Hepatocyte (in vitro differentiated cells): Measurements from ENCODE around the gene NBEAL1. TPM values are rescaled to one million over a fixed set of nuclear protein-coding genes. Genes with fewer than 3 reads are reported as not detected.
"Not testable (repeated sequence)": the region's sequence is repeated elsewhere in the genome, so short reads cannot be mapped to it uniquely, and the experiment has no call there.

Experiments used
- DNase-seq: peaks from one replicate; pipeline ENCODE4 v3.0.0-alpha.2; 2016; ENCODE audit warnings: low spot score
- H2AFZ ChIP-seq: fragments of 200-600 bp; sonication (generic); 2 replicates; pipeline ENCODE4 v1.6.0; 2016; ENCODE audit warnings: antibody characterized with exemption, mild to moderate bottlenecking
- H3K27ac ChIP-seq: fragments of 200-600 bp; sonication (generic); 2 replicates; pipeline ENCODE4 v1.5.1; 2016; ENCODE audit warnings: mild to moderate bottlenecking
- H3K27me3 ChIP-seq: fragments of 200-600 bp; sonication (generic); 2 replicates; pipeline ENCODE4 v1.6.1; 2016
- H3K36me3 ChIP-seq: fragments of 200-600 bp; sonication (generic); replicated peaks from 2 replicates; pipeline ENCODE4 v1.5.1; 2016; ENCODE audit warnings: low read depth; ENCODE audit not compliant: insufficient read depth
- H3K4me1 ChIP-seq: fragments of 200-600 bp; sonication (generic); 2 replicates; pipeline ENCODE4 v1.5.1; 2016; ENCODE audit warnings: mild to moderate bottlenecking, moderate library complexity; ENCODE audit not compliant: insufficient read depth
- H3K4me2 ChIP-seq: fragments of 200-600 bp; sonication (generic); 2 replicates; pipeline ENCODE4 v1.6.0; 2016
- H3K4me3 ChIP-seq: fragments of 200-600 bp; sonication (generic); 2 replicates; pipeline ENCODE4 v1.5.1; 2016; ENCODE audit warnings: mild to moderate bottlenecking
- H3K79me2 ChIP-seq: fragments of 200-600 bp; sonication (generic); 2 replicates; pipeline ENCODE4 v1.6.0; 2017; ENCODE audit warnings: mild to moderate bottlenecking
- H3K9me2 ChIP-seq: fragments of 200-600 bp; sonication (generic); replicated peaks from 2 replicates; pipeline ENCODE4 v1.6.0; 2017; ENCODE audit warnings: mild to moderate bottlenecking; ENCODE audit not compliant: insufficient read depth
- H3K9me3 ChIP-seq: fragments of 200-600 bp; sonication (generic); 2 replicates; pipeline ENCODE4 v1.5.1; 2016; ENCODE audit warnings: low read depth, mild to moderate bottlenecking
- H4K20me1 ChIP-seq: fragments of 200-600 bp; sonication (generic); 2 replicates; pipeline ENCODE4 v1.6.0; 2016; ENCODE audit warnings: mild to moderate bottlenecking; ENCODE audit not compliant: insufficient read depth, poor library complexity, severe bottlenecking
- EZH2 ChIP-seq: fragments of 200-600 bp; sonication (generic); IDR thresholded peaks from 2 replicates; pipeline ENCODE4 v1.6.1; 2016; ENCODE audit warnings: antibody characterized with exemption, mild to moderate bottlenecking, borderline replicate concordance
- EZH2phosphoT487 ChIP-seq: fragments of 200-600 bp; sonication (generic); IDR thresholded peaks from one replicate; pipeline ENCODE4 v1.6.1; 2018; ENCODE audit warnings: antibody characterized with exemption, mild to moderate bottlenecking, low read depth, moderate library complexity; ENCODE audit not compliant: unreplicated experiment, severe bottlenecking
- WGBS: methylation state at CpG from one replicate; pipeline ENCODE4 v1.1.6; 2016; ENCODE audit warnings: low lambda C conversion rate; ENCODE audit errors: missing lambda C conversion rate; 5-methylcytosine and 5-hydroxymethylcytosine counted together
- polyA plus RNA-seq: library from polyadenylated mRNA; unstranded; fragments of >200 nt; fragmentation: Nextera tagmentation; extraction: Ambion mirVana; gene quantifications from 2 replicates; pipeline ENCODE4 v1.2.1, GENCODE V29; 2016
- total RNA-seq: library from RNA; depleted of rRNA; stranded (reverse); fragments of >200 nt; gene quantifications from 2 replicates; pipeline ENCODE4 v1.2.3, GENCODE V29; 2014
- TF ChIP-seq, protein P1 (sequence below): fragments of 200-600 bp; sonication (generic); IDR thresholded peaks from 2 replicates; pipeline ENCODE4 v1.5.1; 2016; ENCODE audit warnings: antibody characterized with exemption, mild to moderate bottlenecking; ENCODE audit not compliant: poor library complexity

NBEAL1 gene
- total RNA-seq (47.2 and 57.0 TPM in 2 replicates), polyA plus RNA-seq (22.2 and 28.5 TPM in 2 replicates)

DNA sequence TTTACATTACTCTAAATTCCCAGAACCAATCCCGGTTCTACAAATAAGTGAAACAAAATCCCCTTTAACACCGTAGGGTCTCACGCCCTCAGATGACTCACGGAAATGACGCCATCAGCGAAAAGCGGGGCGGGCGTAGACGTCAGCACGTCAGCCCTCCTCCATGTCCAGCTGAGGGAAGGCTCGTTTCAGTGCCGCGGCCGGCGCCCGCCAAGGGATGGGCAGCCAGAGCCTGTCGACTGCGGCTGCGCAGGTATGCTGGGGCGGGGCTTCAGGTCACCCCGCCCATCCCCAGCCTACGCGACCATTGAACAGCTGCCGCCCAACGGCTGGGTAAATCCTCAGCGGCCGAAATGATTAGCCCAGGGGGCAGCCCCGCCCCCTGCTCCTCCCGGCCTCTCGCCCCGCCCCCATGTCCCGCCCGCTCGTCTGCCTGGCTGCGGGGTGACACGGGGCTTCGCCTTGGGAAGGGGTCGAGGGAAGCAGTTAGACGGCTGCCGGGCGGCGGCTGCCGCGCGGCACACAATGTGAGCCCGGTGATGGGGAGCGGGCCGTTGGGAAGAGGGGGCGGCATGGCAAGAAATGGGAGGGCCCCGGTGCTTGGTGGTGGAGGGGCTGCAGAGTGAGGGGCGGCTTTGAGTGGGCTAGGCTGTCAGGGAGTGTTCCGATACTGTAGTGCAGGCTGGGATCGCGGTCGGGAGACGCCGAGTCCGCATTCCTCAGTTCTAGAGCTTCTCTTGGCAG is at the start of gene NBEAL1:
TSS of gene NBEAL1 (plus strand) at position 420 of the 744 bp plus-strand sequence. CDS start 1,510 bp downstream, outside the sequence.
- Histone ChIP-seq H3K9me2 (no peaks in the 10 kb centered on the region), H3K79me2 (peaks cover 41% of the 10 kb centered on the region), H3K9me3 (no peaks in the 10 kb centered on the region), H3K4me2 (peak within 1 kb of the TSS; percentile 81), H3K27ac (peak within 1 kb of the TSS; percentile 96), H2AFZ (peak within 1 kb of the TSS; percentile 79), H3K4me3 (peak within 1 kb of the TSS; percentile 34), H3K36me3 (no peaks in the 10 kb centered on the region), H3K4me1 (peaks cover 19% of the 10 kb centered on the region), H4K20me1 (no peaks in the 10 kb centered on the region), H3K27me3 (no peaks in the 10 kb centered on the region)
- WGBS = 2% methylated on average over 41 of the region's 59 CpGs
- DNase-seq = peak; percentile 99
- TF ChIP-seq EZH2 = no peak
- no peak for TF ChIP-seq EZH2phosphoT487
- TF ChIP-seq, protein P1, sequence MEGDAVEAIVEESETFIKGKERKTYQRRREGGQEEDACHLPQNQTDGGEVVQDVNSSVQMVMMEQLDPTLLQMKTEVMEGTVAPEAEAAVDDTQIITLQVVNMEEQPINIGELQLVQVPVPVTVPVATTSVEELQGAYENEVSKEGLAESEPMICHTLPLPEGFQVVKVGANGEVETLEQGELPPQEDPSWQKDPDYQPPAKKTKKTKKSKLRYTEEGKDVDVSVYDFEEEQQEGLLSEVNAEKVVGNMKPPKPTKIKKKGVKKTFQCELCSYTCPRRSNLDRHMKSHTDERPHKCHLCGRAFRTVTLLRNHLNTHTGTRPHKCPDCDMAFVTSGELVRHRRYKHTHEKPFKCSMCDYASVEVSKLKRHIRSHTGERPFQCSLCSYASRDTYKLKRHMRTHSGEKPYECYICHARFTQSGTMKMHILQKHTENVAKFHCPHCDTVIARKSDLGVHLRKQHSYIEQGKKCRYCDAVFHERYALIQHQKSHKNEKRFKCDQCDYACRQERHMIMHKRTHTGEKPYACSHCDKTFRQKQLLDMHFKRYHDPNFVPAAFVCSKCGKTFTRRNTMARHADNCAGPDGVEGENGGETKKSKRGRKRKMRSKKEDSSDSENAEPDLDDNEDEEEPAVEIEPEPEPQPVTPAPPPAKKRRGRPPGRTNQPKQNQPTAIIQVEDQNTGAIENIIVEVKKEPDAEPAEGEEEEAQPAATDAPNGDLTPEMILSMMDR = no peak

DNA sequence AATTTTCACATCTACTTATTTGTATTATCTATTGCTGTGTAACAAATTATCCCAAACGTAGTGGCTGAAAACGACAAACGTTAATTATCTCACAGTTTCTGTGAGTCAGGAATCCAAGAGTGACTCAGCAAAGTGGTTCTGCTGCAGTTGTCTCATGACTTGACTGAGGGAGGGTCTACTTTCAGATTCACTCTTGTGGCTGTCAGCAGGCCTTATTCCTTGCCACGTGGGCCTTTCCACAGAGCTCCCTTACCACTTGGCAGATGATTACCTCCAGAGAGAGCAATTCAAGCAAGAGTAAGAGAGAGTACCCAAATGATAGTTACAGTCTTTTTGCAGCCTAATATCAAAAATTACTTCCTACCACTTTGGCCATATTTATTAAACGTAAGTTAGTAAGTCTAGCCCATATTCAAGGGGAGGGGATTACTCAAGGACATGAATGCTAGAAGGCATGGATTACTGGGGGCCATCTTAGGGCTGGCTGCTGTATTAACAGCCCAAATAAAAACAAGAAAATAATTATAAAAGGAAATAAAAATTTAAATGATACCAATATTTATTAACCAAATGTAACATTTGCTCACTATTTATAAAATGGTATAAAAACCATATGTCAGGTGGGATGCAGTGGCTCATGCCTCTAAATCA is 48.7 kb upstream of the NBEAL1 start:
- H3K79me2 ChIP-seq = no peaks in the 10 kb centered on the region
- no peaks in the 10 kb centered on the region for H3K9me2 ChIP-seq
- no peaks in the 10 kb centered on the region for H3K9me3 ChIP-seq
- no peaks in the 10 kb centered on the region for H3K36me3 ChIP-seq
- peak overlapping the region; percentile 21 for H3K4me2 ChIP-seq
- H2AFZ ChIP-seq = no peak overlapping the region
- H3K27me3 ChIP-seq = no peaks in the 10 kb centered on the region
- H4K20me1 ChIP-seq = no peaks in the 10 kb centered on the region
- TF ChIP-seq EZH2 (no peak), EZH2phosphoT487 (no peak)
- TF ChIP-seq, protein P1 = no peak
- no peak overlapping the region for H3K27ac ChIP-seq
- DNase-seq = peak; percentile 40
- 41% methylated on average over 5 of the region's 5 CpGs for WGBS
- H3K4me1 ChIP-seq = no peaks in the 10 kb centered on the region
- H3K4me3 ChIP-seq = no peak overlapping the region

GRCh38 chr2:202969404-202969803 is 45.3 kb upstream of the NBEAL1 start:
- not testable (repeated sequence) for H3K4me3 ChIP-seq, H4K20me1 ChIP-seq, H2AFZ ChIP-seq, H3K4me1 ChIP-seq, DNase-seq, H3K79me2 ChIP-seq, H3K9me3 ChIP-seq, H3K36me3 ChIP-seq, H3K27ac ChIP-seq, H3K27me3 ChIP-seq, H3K9me2 ChIP-seq, H3K4me2 ChIP-seq
- WGBS = 50% methylated on average over 2 of the region's 2 CpGs

DNA sequence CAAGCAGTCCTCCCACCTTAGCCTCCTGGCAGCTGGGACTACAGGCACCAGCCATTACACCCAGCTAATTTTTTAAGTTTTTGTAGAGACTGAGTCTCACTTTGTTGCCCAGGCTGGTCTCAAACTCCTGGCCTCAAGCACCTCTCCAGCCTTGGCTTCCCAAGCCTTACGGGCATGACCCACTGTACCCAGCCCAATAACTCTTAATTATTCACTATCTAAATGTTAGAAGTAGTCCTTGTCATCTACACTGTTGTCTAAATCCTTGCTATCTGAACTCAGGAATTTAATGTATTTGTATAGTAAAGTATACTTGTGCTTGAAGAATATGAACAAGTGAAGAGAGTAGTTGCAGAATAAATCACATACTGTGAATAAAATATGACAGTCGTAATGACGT is 37.9 kb upstream of the NBEAL1 start:
- DNase-seq = no peak
- Histone ChIP-seq H2AFZ (no peak overlapping the region), H3K79me2 (no peaks in the 10 kb centered on the region), H3K4me3 (no peak overlapping the region), H3K36me3 (no peaks in the 10 kb centered on the region), H3K4me1 (no peaks in the 10 kb centered on the region), H3K9me2 (no peaks in the 10 kb centered on the region), H4K20me1 (no peaks in the 10 kb centered on the region), H3K9me3 (no peaks in the 10 kb centered on the region), H3K4me2 (no peak overlapping the region), H3K27me3 (no peaks in the 10 kb centered on the region), H3K27ac (no peak overlapping the region)
- 100% methylated on average over 3 of the region's 3 CpGs for WGBS
- TF ChIP-seq, protein P1 = no peak
- TF ChIP-seq EZH2 (no peak), EZH2phosphoT487 (no peak)
